ENCODE results near the gene MRM2. TPM values are rescaled to one million over a fixed set of nuclear protein-coding genes. Genes with fewer than 3 reads are reported as not detected.

The MRM2 gene
- total and polyA plus RNA-seq, 2 experiments from 2014 or later: 14.8 to 31.3 TPM

DNA sequence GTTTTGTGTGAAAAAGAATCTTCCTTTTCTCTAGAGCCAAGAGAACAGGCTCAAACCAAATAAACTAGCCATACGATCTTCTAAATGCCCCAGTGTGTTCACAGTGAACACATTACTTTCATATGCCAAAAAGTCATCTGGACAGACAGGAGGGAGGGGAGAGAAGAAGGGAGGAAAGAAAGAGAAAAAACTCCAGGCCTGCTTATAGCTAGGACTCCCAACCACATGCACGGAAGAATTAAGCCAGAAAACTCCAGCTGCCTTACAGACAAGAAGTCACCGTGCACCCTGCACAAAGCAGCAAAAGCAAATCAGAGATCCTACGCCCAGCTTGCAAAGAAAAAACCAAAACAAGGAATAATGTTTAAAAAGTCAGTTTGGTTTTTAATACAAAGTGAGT is 37.9 kb upstream of the MRM2 start:
- no peak for DNase-seq (ENCODE audit: low spot score)
- H3K36me3 ChIP-seq (replicated peaks; ENCODE audit: insufficient read depth, low read depth): no peaks in the 10 kb centered on the region
- H3K4me3 ChIP-seq: no peak overlapping the region
- H3K79me2 ChIP-seq: peaks cover 36% of the 10 kb centered on the region
- H2AFZ ChIP-seq: no peak overlapping the region
- 49% methylated on average over 4 of the region's 4 CpGs for WGBS (ENCODE audit: low lambda C conversion rate, missing lambda C conversion rate)
- H3K27me3 ChIP-seq: no peaks in the 10 kb centered on the region
- no peaks in the 10 kb centered on the region for H3K9me3 ChIP-seq (ENCODE audit: low read depth)
- H4K20me1 ChIP-seq (ENCODE audit: insufficient read depth, poor library complexity, severe bottlenecking): no peaks in the 10 kb centered on the region
- H3K27ac ChIP-seq: peak overlapping the region; percentile 84
- peak overlapping the region; percentile 61 for H3K4me2 ChIP-seq
- TF ChIP-seq EZH2 (IDR thresholded peaks at IDR 0.05; ENCODE audit: borderline replicate concordance): no peak
- TF ChIP-seq, protein P1, sequence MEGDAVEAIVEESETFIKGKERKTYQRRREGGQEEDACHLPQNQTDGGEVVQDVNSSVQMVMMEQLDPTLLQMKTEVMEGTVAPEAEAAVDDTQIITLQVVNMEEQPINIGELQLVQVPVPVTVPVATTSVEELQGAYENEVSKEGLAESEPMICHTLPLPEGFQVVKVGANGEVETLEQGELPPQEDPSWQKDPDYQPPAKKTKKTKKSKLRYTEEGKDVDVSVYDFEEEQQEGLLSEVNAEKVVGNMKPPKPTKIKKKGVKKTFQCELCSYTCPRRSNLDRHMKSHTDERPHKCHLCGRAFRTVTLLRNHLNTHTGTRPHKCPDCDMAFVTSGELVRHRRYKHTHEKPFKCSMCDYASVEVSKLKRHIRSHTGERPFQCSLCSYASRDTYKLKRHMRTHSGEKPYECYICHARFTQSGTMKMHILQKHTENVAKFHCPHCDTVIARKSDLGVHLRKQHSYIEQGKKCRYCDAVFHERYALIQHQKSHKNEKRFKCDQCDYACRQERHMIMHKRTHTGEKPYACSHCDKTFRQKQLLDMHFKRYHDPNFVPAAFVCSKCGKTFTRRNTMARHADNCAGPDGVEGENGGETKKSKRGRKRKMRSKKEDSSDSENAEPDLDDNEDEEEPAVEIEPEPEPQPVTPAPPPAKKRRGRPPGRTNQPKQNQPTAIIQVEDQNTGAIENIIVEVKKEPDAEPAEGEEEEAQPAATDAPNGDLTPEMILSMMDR (IDR thresholded peaks at IDR 0.05; ENCODE audit: poor library complexity): no peak
- no peak for TF ChIP-seq EZH2phosphoT487 (IDR thresholded peaks at IDR 0.05; ENCODE audit: low read depth, severe bottlenecking, unreplicated experiment)
- peaks cover 29% of the 10 kb centered on the region for H3K4me1 ChIP-seq (ENCODE audit: insufficient read depth)
- no peaks in the 10 kb centered on the region for H3K9me2 ChIP-seq (replicated peaks; ENCODE audit: insufficient read depth)

GRCh38 chr7:2278026-2278425 is 36.0 kb upstream of the MRM2 start:
- 86% methylated on average over 11 of the region's 11 CpGs for WGBS (ENCODE audit: low lambda C conversion rate, missing lambda C conversion rate)
- no peak for TF ChIP-seq EZH2 (IDR thresholded peaks at IDR 0.05; ENCODE audit: borderline replicate concordance)
- TF ChIP-seq EZH2phosphoT487 (IDR thresholded peaks at IDR 0.05; ENCODE audit: low read depth, severe bottlenecking, unreplicated experiment): no peak
- DNase-seq (ENCODE audit: low spot score): no peak

GRCh38 chr7:2276107-2276506 is 34.1 kb upstream of the MRM2 start:
- DNase-seq (ENCODE audit: low spot score): no peak
- 90% methylated on average over 18 of the region's 18 CpGs for WGBS (ENCODE audit: low lambda C conversion rate, missing lambda C conversion rate)
- Histone ChIP-seq H3K27me3 (no peaks in the 10 kb centered on the region), H3K27ac (no peak overlapping the region), H2AFZ (no peak overlapping the region), H3K4me2 (no peak overlapping the region), H3K4me3 (no peak overlapping the region), H3K79me2 (peaks cover 15% of the 10 kb centered on the region), H3K9me2 (replicated peaks; ENCODE audit: insufficient read depth) (no peaks in the 10 kb centered on the region), H4K20me1 (ENCODE audit: insufficient read depth, poor library complexity, severe bottlenecking) (no peaks in the 10 kb centered on the region), H3K4me1 (ENCODE audit: insufficient read depth) (peaks cover 17% of the 10 kb centered on the region), H3K9me3 (ENCODE audit: low read depth) (no peaks in the 10 kb centered on the region), H3K36me3 (replicated peaks; ENCODE audit: insufficient read depth, low read depth) (no peaks in the 10 kb centered on the region)
- TF ChIP-seq EZH2phosphoT487 (IDR thresholded peaks at IDR 0.05; ENCODE audit: low read depth, severe bottlenecking, unreplicated experiment): no peak
- TF ChIP-seq, protein P1 (IDR thresholded peaks at IDR 0.05; ENCODE audit: poor library complexity): no peak

More at GRCh38 chr7:2278026-2278425, 36.0 kb upstream of the MRM2 start:
- H2AFZ ChIP-seq: no peak overlapping the region
- no peaks in the 10 kb centered on the region for H3K27me3 ChIP-seq
- no peaks in the 10 kb centered on the region for H3K9me3 ChIP-seq (ENCODE audit: low read depth)
- H3K79me2 ChIP-seq: peaks cover 25% of the 10 kb centered on the region
- H3K4me2 ChIP-seq: no peak overlapping the region
- no peaks in the 10 kb centered on the region for H4K20me1 ChIP-seq (ENCODE audit: insufficient read depth, poor library complexity, severe bottlenecking)
- H3K4me3 ChIP-seq: no peak overlapping the region
- peaks cover 29% of the 10 kb centered on the region for H3K4me1 ChIP-seq (ENCODE audit: insufficient read depth)
- H3K9me2 ChIP-seq (replicated peaks; ENCODE audit: insufficient read depth): no peaks in the 10 kb centered on the region
- H3K27ac ChIP-seq: no peak overlapping the region
- H3K36me3 ChIP-seq (replicated peaks; ENCODE audit: insufficient read depth, low read depth): no peaks in the 10 kb centered on the region

- H4K20me1 ChIP-seq (ENCODE audit: insufficient read depth, poor library complexity, severe bottlenecking): no peaks in the 10 kb centered on the region
- no peaks in the 10 kb centered on the region for H3K9me2 ChIP-seq (replicated peaks; ENCODE audit: insufficient read depth)
- H3K4me1 ChIP-seq (ENCODE audit: insufficient read depth): peaks cover 16% of the 10 kb centered on the region
- TF ChIP-seq EZH2phosphoT487 (IDR thresholded peaks at IDR 0.05; ENCODE audit: low read depth, severe bottlenecking, unreplicated experiment) (no peak), EZH2 (IDR thresholded peaks at IDR 0.05; ENCODE audit: borderline replicate concordance) (no peak)
- TF ChIP-seq, protein P1 (IDR thresholded peaks at IDR 0.05; ENCODE audit: poor library complexity): no peak
- H3K27ac ChIP-seq: no peak overlapping the region
- DNase-seq (ENCODE audit: low spot score): no peak
- 94% methylated on average over 18 of the region's 18 CpGs for WGBS (ENCODE audit: low lambda C conversion rate, missing lambda C conversion rate)
- no peaks in the 10 kb centered on the region for H3K36me3 ChIP-seq (replicated peaks; ENCODE audit: insufficient read depth, low read depth)
- H3K4me3 ChIP-seq: no peak overlapping the region
- H2AFZ ChIP-seq: no peak overlapping the region
- H3K79me2 ChIP-seq: peaks cover 12% of the 10 kb centered on the region
- H3K4me2 ChIP-seq: no peak overlapping the region
- H3K27me3 ChIP-seq: no peaks in the 10 kb centered on the region
- H3K9me3 ChIP-seq (ENCODE audit: low read depth): no peaks in the 10 kb centered on the region
Measured at GRCh38 chr7:2275101-2275500, 33.1 kb upstream of the MRM2 start.

All from hepatocyte (in vitro differentiated cells).